ENCODE data around the gene CFAP97. TPM values are rescaled to one million over a fixed set of nuclear protein-coding genes. Genes with fewer than 3 reads are reported as not detected.

CFAP97 gene
- polyA plus RNA-seq, 1 donor from 2014 or later: 29.8 TPM

DNA sequence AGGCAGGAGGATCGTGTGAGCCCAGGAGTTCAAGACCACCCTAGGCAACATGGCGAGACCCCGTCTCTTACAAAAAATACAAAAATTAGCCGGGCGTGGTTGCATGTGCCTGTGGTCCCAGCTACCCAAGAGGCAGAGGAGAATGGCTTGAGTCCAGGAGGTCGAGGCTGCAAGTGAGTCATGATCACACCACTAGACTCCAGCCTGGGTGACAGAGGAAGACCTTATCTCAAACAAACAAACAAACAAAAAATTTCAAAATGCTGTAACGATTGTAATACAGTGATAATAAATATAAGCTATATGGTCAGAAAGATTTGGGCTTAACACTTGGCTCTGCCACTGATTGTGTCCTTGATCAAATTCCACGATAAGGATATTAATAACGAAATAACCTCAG lies 36.6 kb downstream of the CFAP97 start:
- Histone ChIP-seq H3K4me3 (ENCODE audit: low read length) (no peak overlapping the region), H3K9ac (ENCODE audit: low read length) (no peak overlapping the region), H3K9me3 (ENCODE audit: low read length) (no peaks in the 10 kb centered on the region), H4K20me1 (ENCODE audit: insufficient read depth) (no peaks in the 10 kb centered on the region), H3K4me2 (ENCODE audit: low read length) (no peak overlapping the region), H3K79me2 (replicated peaks; ENCODE audit: insufficient read depth, low read length) (no peaks in the 10 kb centered on the region), H3K27me3 (ENCODE audit: insufficient read depth, low read depth, low read length) (no peaks in the 10 kb centered on the region), H2AFZ (ENCODE audit: low read depth, low read length) (no peak overlapping the region), H3F3A (ENCODE audit: insufficient read depth, low read length, poor library complexity, severe bottlenecking) (no peaks in the 10 kb centered on the region), H3K9me2 (ENCODE audit: insufficient read depth, low read length) (no peaks in the 10 kb centered on the region), H3K27ac (ENCODE audit: low read length) (no peak overlapping the region), H3K36me3 (ENCODE audit: insufficient read depth, low read length) (no peaks in the 10 kb centered on the region)
- TF ChIP-seq RAD21 (conservative IDR thresholded peaks at IDR 0.05): no peak
- no peak for TF ChIP-seq EZH2 (IDR thresholded peaks at IDR 0.05; ENCODE audit: borderline replicate concordance, insufficient read depth, low read length, poor library complexity, severe bottlenecking)
- TF ChIP-seq SMC3 (conservative IDR thresholded peaks at IDR 0.05; ENCODE audit: poor library complexity): no peak
- no peak for TF ChIP-seq REST (IDR thresholded peaks at IDR 0.05; ENCODE audit: borderline replicate concordance)
- no peak for TF ChIP-seq CTCF (IDR thresholded peaks at IDR 0.05; ENCODE audit: poor library complexity, severe bottlenecking)
- no peak for TF ChIP-seq POLR2AphosphoS5 (IDR thresholded peaks at IDR 0.05)
- no peak for TF ChIP-seq MXI1 (conservative IDR thresholded peaks at IDR 0.05; ENCODE audit: poor library complexity, severe bottlenecking)
- no peak for TF ChIP-seq TAF1 (IDR thresholded peaks at IDR 0.05; ENCODE audit: low read depth)
- no peak for TF ChIP-seq EP300 (conservative IDR thresholded peaks at IDR 0.05; ENCODE audit: poor library complexity, severe bottlenecking)

- Histone ChIP-seq H4K20me1 (ENCODE audit: insufficient read depth) (no peaks in the 10 kb centered on the region), H3F3A (ENCODE audit: insufficient read depth, low read length, poor library complexity, severe bottlenecking) (no peaks in the 10 kb centered on the region), H3K27me3 (ENCODE audit: insufficient read depth, low read depth, low read length) (no peaks in the 10 kb centered on the region), H3K9me3 (ENCODE audit: low read length) (no peaks in the 10 kb centered on the region), H3K9me2 (ENCODE audit: insufficient read depth, low read length) (no peaks in the 10 kb centered on the region), H3K27ac (ENCODE audit: low read length) (no peak overlapping the region), H2AFZ (ENCODE audit: low read depth, low read length) (no peak overlapping the region), H3K79me2 (replicated peaks; ENCODE audit: insufficient read depth, low read length) (no peaks in the 10 kb centered on the region), H3K4me3 (ENCODE audit: low read length) (no peak overlapping the region), H3K4me2 (ENCODE audit: low read length) (no peak overlapping the region), H3K36me3 (ENCODE audit: insufficient read depth, low read length) (no peaks in the 10 kb centered on the region), H3K9ac (ENCODE audit: low read length) (no peak overlapping the region)
- TF ChIP-seq EP300 (conservative IDR thresholded peaks at IDR 0.05; ENCODE audit: poor library complexity, severe bottlenecking) (no peak), MXI1 (conservative IDR thresholded peaks at IDR 0.05; ENCODE audit: poor library complexity, severe bottlenecking) (no peak), SMC3 (conservative IDR thresholded peaks at IDR 0.05; ENCODE audit: poor library complexity) (no peak), REST (IDR thresholded peaks at IDR 0.05; ENCODE audit: borderline replicate concordance) (no peak), POLR2AphosphoS5 (IDR thresholded peaks at IDR 0.05) (no peak), CTCF (IDR thresholded peaks at IDR 0.05; ENCODE audit: poor library complexity, severe bottlenecking) (no peak), TAF1 (IDR thresholded peaks at IDR 0.05; ENCODE audit: low read depth) (no peak), EZH2 (IDR thresholded peaks at IDR 0.05; ENCODE audit: borderline replicate concordance, insufficient read depth, low read length, poor library complexity, severe bottlenecking) (no peak), RAD21 (conservative IDR thresholded peaks at IDR 0.05) (no peak)
Measured at GRCh38 chr4:185165605-185166063, 38.2 kb downstream of the CFAP97 start.
